ENCODE results near the gene RERE. TPM values are rescaled to one million over a fixed set of nuclear protein-coding genes. Genes with fewer than 3 reads are reported as not detected.

Gene RERE
- total and polyA plus RNA-seq, 7 donors = 19.2 to 148 (median 90.6) TPM

DNA sequence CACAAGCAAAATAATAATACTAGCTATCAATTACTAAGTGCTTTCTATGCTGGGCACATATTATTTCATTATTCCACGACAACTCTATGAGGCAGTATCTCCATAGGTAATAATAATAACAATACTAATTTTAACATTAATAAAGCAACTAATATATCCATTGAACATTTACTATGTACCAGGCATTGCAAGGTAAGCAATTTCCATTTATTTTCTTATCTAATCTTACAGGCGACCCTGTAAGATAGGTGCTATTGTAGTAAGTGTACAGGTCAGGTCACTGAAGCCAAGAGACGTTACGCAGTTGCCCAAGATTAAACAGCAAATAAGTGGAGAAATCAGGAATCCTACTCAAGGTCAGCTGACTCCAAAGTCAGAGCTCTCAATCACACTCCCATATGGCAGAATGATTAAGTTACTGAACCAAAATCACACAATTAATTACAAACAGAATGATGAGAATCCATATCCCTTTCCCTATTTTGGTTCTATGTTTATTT, 301.1 kb downstream of the RERE start:
- intact Hi-C loops (cut with DNase I) = no loop called here
- TF ChIP-seq POLR2A (IDR thresholded peaks at IDR 0.05) (no peak), POLR2AphosphoS5 (IDR thresholded peaks at IDR 0.05) (no peak), EP300 (IDR thresholded peaks at IDR 0.05) (no peak)
- TF ChIP-seq, protein P1, sequence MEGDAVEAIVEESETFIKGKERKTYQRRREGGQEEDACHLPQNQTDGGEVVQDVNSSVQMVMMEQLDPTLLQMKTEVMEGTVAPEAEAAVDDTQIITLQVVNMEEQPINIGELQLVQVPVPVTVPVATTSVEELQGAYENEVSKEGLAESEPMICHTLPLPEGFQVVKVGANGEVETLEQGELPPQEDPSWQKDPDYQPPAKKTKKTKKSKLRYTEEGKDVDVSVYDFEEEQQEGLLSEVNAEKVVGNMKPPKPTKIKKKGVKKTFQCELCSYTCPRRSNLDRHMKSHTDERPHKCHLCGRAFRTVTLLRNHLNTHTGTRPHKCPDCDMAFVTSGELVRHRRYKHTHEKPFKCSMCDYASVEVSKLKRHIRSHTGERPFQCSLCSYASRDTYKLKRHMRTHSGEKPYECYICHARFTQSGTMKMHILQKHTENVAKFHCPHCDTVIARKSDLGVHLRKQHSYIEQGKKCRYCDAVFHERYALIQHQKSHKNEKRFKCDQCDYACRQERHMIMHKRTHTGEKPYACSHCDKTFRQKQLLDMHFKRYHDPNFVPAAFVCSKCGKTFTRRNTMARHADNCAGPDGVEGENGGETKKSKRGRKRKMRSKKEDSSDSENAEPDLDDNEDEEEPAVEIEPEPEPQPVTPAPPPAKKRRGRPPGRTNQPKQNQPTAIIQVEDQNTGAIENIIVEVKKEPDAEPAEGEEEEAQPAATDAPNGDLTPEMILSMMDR (IDR thresholded peaks at IDR 0.05) = no peak
- H3K27ac ChIP-seq = peak overlapping the region in 1 of 4 donors; percentile 33

DNA sequence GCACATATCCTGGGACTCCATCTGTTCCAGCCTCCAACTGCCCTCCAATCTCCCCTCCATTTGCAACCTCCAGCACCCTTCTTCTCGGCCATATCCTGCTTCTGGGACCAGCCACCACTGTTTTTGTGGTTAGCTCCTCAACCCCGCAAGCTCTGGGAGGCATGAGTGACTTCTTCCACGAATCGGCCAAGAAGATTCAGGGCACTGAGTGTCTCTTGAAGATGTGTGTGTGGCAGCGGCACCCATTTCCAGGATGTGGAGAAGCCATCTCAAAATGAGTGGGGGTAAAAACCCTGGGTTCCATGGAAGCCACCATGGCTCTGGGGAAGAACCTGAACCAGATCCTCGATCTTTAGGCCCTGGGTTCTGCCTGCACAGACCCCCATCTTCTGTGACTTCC, 304.9 kb downstream of the RERE start:
- intact Hi-C loops (cut with DNase I) = no loop called here
- Histone ChIP-seq H3K9me3 (no peaks in the 10 kb centered on the region), H3K27ac (no peak overlapping the region), H3K4me3 (no peak overlapping the region), H3K27me3 (no peaks in the 10 kb centered on the region), H3K4me1 (peaks cover 0 to 28% (median 23%) of the 10 kb centered on the region in 4 donors), H3K36me3 (no peaks in the 10 kb centered on the region)
- WGBS, 2 donors = 90 to 93% methylated on average over 6 of the region's 6 CpGs
- no peak for TF ChIP-seq EP300 (IDR thresholded peaks at IDR 0.05)
- no peak for TF ChIP-seq POLR2AphosphoS5 (IDR thresholded peaks at IDR 0.05)
- TF ChIP-seq, protein P1 (IDR thresholded peaks at IDR 0.05) = no peak
- no peak for TF ChIP-seq POLR2A (IDR thresholded peaks at IDR 0.05)
- DNase-seq = no peak

More for the DNA sequence above, 301.1 kb downstream of the RERE start:
- Histone ChIP-seq H3K4me3 (no peak overlapping the region), H3K36me3 (no peaks in the 10 kb centered on the region), H3K27me3 (no peaks in the 10 kb centered on the region), H3K9me3 (no peaks in the 10 kb centered on the region), H3K4me1 (peaks cover 0 to 17% (median 12%) of the 10 kb centered on the region in 4 donors)
- DNase-seq = no peak
- WGBS, 2 donors = 88 to 93% methylated on average over 4 of the region's 4 CpGs

DNA sequence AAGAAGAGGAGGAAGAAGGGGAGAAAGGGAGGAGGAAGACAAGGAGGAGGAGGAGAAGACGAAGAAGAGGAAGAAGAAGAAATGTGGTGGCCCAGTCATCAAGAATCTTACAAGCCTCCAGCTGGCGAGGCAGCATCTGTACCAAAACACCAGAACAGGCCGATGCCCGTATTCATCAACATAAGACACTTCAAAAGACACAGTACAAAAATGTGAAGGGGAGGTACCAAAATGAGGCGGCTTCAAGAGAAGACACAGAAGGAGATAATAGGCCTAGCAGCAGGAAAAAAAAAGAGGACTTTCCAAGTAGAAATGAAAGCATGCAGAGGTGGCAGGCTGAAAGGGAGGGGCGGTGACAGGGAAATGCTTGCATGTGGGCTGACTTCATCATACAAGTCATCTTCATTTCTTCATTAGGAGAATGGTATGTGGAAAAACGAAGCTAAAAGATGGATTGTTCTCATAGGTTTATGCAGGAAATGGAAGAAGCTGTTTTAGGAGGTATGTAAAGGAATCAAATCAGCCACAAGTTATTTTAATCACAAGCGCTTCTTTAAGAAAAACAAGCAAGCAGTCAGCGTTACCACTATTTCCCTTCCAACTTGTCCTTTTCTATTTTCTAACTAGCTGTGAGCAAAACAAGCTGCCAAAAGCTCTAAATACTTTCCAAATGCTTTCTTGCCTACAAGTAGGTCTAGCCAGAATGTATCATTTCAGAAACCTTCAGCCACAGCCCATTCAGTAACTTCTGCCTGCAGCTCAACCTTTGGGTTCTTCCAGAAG, 307.2 kb downstream of the RERE start:
- intact Hi-C loops (cut with DNase I) = no loop called here
- Histone ChIP-seq H3K9me3 (no peaks in the 10 kb centered on the region), H3K4me1 (peaks cover 0 to 24% (median 22%) of the 10 kb centered on the region in 4 donors), H3K27ac (peak overlapping the region; percentile 61 to 80 (median 76)), H3K36me3 (peaks cover 0 to 11% (median 3%) of the 10 kb centered on the region in 4 donors), H3K4me3 (peak overlapping the region in 3 of 4 donors; percentile 2 to 27 (median 4)), H3K27me3 (no peaks in the 10 kb centered on the region)
- 35 to 77% methylated on average over 9 of the region's 9 CpGs for WGBS, 2 donors
- DNase-seq = peak; percentile 77
- TF ChIP-seq, protein P1 (IDR thresholded peaks at IDR 0.05) = peak in 1 of 4 experiments; percentile 6
- TF ChIP-seq POLR2AphosphoS5 (IDR thresholded peaks at IDR 0.05) (peak in 2 of 4 donors; percentile 13 to 49), POLR2A (IDR thresholded peaks at IDR 0.05) (no peak), EP300 (IDR thresholded peaks at IDR 0.05) (no peak)

DNA sequence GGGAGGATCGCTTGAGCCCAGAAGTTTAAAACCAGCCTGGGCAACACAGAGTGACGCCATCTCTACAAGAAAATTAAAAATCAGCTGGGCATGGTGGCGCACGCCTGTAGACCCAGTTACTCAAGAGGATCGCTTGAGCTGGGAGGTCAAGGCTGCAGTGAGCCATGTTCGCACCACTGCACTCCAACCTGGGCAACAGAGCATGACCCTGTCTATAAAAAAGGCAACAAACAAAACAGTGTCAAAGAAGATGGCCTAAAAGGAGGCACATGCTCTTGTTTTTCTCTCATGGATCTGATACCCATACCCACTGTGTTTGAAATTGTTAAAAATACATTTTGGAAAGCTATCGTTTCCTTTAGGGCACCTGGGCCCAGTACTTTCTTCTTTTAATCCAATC, 307.9 kb downstream of the RERE start:
- intact Hi-C loops (cut with DNase I) = no loop called here
- H3K9me3 ChIP-seq = no peaks in the 10 kb centered on the region
- no peaks in the 10 kb centered on the region for H3K27me3 ChIP-seq
- peaks cover 0 to 24% (median 22%) of the 10 kb centered on the region in 4 donors for H3K4me1 ChIP-seq
- H3K27ac ChIP-seq = peak overlapping the region; percentile 61 to 80 (median 76)
- 92 to 96% methylated on average over 7 of the region's 7 CpGs for WGBS, 2 donors
- H3K4me3 ChIP-seq = peak overlapping the region in 1 of 4 donors; percentile 27
- no peak for DNase-seq
- TF ChIP-seq EP300 (IDR thresholded peaks at IDR 0.05) (no peak), POLR2A (IDR thresholded peaks at IDR 0.05) (no peak), POLR2AphosphoS5 (IDR thresholded peaks at IDR 0.05) (no peak)
- TF ChIP-seq, protein P1 (IDR thresholded peaks at IDR 0.05) = no peak
- peaks cover 0 to 11% (median 3%) of the 10 kb centered on the region in 4 donors for H3K36me3 ChIP-seq
